Measurements from ENCODE around the gene TBXT. TPM values are rescaled to one million over a fixed set of nuclear protein-coding genes. Genes with fewer than 3 reads are reported as not detected.

TBXT gene
- total RNA-seq, 2 experiments from 2014 or later: not detected

GRCh38 chr6:166167258-166167731 is 356 bp downstream of the TBXT start:
- no peak overlapping the region for H3K4me3 Mint-ChIP-seq
- H3K9me3 Mint-ChIP-seq: no peaks in the 10 kb centered on the region
- intact Hi-C loops (cut with micrococcal nuclease): loop anchor here (10.0 kb wide), 1 partner anchor 218 kb away; the partner anchor contains the start of gene MPC1
- H3K27ac Mint-ChIP-seq: no peak overlapping the region
- CTCF ChIA-PET: interaction anchor here (0.7 to 1.0 kb wide), 2 partner anchors 61 to 329 kb away, joined by 4 read pairs; no protein-coding TSS in a partner anchor
- no peak for DNase-seq
- no peaks in the 10 kb centered on the region for H3K36me3 Mint-ChIP-seq (ENCODE audit: low read depth)
- peaks cover 9% of the 10 kb centered on the region for H3K4me1 Mint-ChIP-seq (ENCODE audit: low read depth)
- peaks cover 64% of the 10 kb centered on the region for H3K27me3 Mint-ChIP-seq (ENCODE audit: low read depth)

- H3K27me3 Mint-ChIP-seq (ENCODE audit: low read depth): peaks cover 66% of the 10 kb centered on the region
- DNase-seq: no peak
- H3K4me1 Mint-ChIP-seq (ENCODE audit: low read depth): peaks cover 9% of the 10 kb centered on the region
- H3K4me3 Mint-ChIP-seq: no peak overlapping the region
- CTCF ChIA-PET: interaction anchor here (0.7 to 1.0 kb wide), 2 partner anchors 60 to 328 kb away, joined by 4 read pairs; no protein-coding TSS in a partner anchor
- H3K9me3 Mint-ChIP-seq: no peaks in the 10 kb centered on the region
- intact Hi-C loops (cut with micrococcal nuclease): loop anchor here (10.0 kb wide), 1 partner anchor 218 kb away; the partner anchor contains the start of gene MPC1
- H3K36me3 Mint-ChIP-seq (ENCODE audit: low read depth): no peaks in the 10 kb centered on the region
- no peak overlapping the region for H3K27ac Mint-ChIP-seq
Measured at GRCh38 chr6:166166314-166167257, 1.1 kb downstream of the TBXT start.

GRCh38 chr6:166165558-166166313 is 1.9 kb downstream of the TBXT start:
- CTCF ChIA-PET: no interaction called here
- H3K4me1 Mint-ChIP-seq (ENCODE audit: low read depth): peaks cover 9% of the 10 kb centered on the region

GRCh38 chr6:166162599-166163342 is 4.9 kb downstream of the TBXT start:
- H3K36me3 Mint-ChIP-seq (ENCODE audit: low read depth): no peaks in the 10 kb centered on the region
- DNase-seq: peak; percentile 61
- H3K9me3 Mint-ChIP-seq: no peaks in the 10 kb centered on the region
- H3K27ac Mint-ChIP-seq: no peak overlapping the region
- H3K4me1 Mint-ChIP-seq (ENCODE audit: low read depth): peaks cover 3% of the 10 kb centered on the region
- CTCF ChIA-PET: interaction anchor here (0.7 kb wide), 1 partner anchor 57 kb away, joined by 3 read pairs; no protein-coding TSS in a partner anchor
- H3K27me3 Mint-ChIP-seq (ENCODE audit: low read depth): peaks cover 48% of the 10 kb centered on the region
- no peak overlapping the region for H3K4me3 Mint-ChIP-seq
- intact Hi-C loops (cut with micrococcal nuclease): loop anchor here (2.0 to 10.0 kb wide), 2 partner anchors 96 to 222 kb away; partner anchors contain the start of gene MPC1

More at GRCh38 chr6:166165558-166166313, 1.9 kb downstream of the TBXT start:
- no peaks in the 10 kb centered on the region for H3K9me3 Mint-ChIP-seq
- intact Hi-C loops (cut with micrococcal nuclease): loop anchor here (10.0 kb wide), 1 partner anchor 219 kb away; the partner anchor contains the start of gene MPC1
- no peak for DNase-seq
- no peak overlapping the region for H3K27ac Mint-ChIP-seq
- no peak overlapping the region for H3K4me3 Mint-ChIP-seq
- H3K27me3 Mint-ChIP-seq (ENCODE audit: low read depth): peaks cover 66% of the 10 kb centered on the region
- H3K36me3 Mint-ChIP-seq (ENCODE audit: low read depth): no peaks in the 10 kb centered on the region

- no peaks in the 10 kb centered on the region for H3K9me3 Mint-ChIP-seq
- intact Hi-C loops (cut with micrococcal nuclease): no loop called here
- H3K4me3 Mint-ChIP-seq: no peak overlapping the region
- CTCF ChIA-PET: interaction anchor here (0.6 kb wide), 1 partner anchor 60 kb away, joined by 4 read pairs; no protein-coding TSS in a partner anchor
- H3K27ac Mint-ChIP-seq: no peak overlapping the region
- H3K27me3 Mint-ChIP-seq (ENCODE audit: low read depth): peaks cover 11% of the 10 kb centered on the region
- no peak for DNase-seq
- H3K4me1 Mint-ChIP-seq (ENCODE audit: low read depth): peaks cover 2% of the 10 kb centered on the region
- H3K36me3 Mint-ChIP-seq (ENCODE audit: low read depth): no peaks in the 10 kb centered on the region
Measured at GRCh38 chr6:166157930-166158617, 9.6 kb downstream of the TBXT start.

- CTCF ChIA-PET: interaction anchor here (1.0 kb wide), 1 partner anchor 123 kb away, joined by 3 read pairs; no protein-coding TSS in a partner anchor
- Mint-ChIP-seq H3K27me3 (ENCODE audit: low read depth) (peaks cover 3% of the 10 kb centered on the region), H3K27ac (no peak overlapping the region), H3K36me3 (ENCODE audit: low read depth) (no peaks in the 10 kb centered on the region), H3K4me3 (no peak overlapping the region), H3K4me1 (ENCODE audit: low read depth) (no peaks in the 10 kb centered on the region), H3K9me3 (no peaks in the 10 kb centered on the region)
- intact Hi-C loops (cut with micrococcal nuclease): no loop called here
- no peak for DNase-seq
Measured at GRCh38 chr6:166156942-166157341, 10.7 kb downstream of the TBXT start.

GRCh38 chr6:166153966-166154365 is 13.7 kb downstream of the TBXT start:
- H3K36me3 Mint-ChIP-seq (ENCODE audit: low read depth): no peaks in the 10 kb centered on the region
- DNase-seq: no peak
- H3K4me3 Mint-ChIP-seq: no peak overlapping the region
- CTCF ChIA-PET: no interaction called here
- intact Hi-C loops (cut with micrococcal nuclease): no loop called here
- no peak overlapping the region for H3K27ac Mint-ChIP-seq
- peaks cover 4% of the 10 kb centered on the region for H3K27me3 Mint-ChIP-seq (ENCODE audit: low read depth)
- no peaks in the 10 kb centered on the region for H3K4me1 Mint-ChIP-seq (ENCODE audit: low read depth)
- H3K9me3 Mint-ChIP-seq: peaks cover 9% of the 10 kb centered on the region

GRCh38 chr6:166152660-166153059 is 15.0 kb downstream of the TBXT start:
- no peaks in the 10 kb centered on the region for H3K36me3 Mint-ChIP-seq (ENCODE audit: low read depth)
- no peak overlapping the region for H3K4me3 Mint-ChIP-seq
- no peaks in the 10 kb centered on the region for H3K4me1 Mint-ChIP-seq (ENCODE audit: low read depth)
- peaks cover 9% of the 10 kb centered on the region for H3K9me3 Mint-ChIP-seq
- CTCF ChIA-PET: no interaction called here
- DNase-seq: no peak
- H3K27ac Mint-ChIP-seq: no peak overlapping the region
- intact Hi-C loops (cut with micrococcal nuclease): no loop called here
- peaks cover 4% of the 10 kb centered on the region for H3K27me3 Mint-ChIP-seq (ENCODE audit: low read depth)

GRCh38 chr6:166151798-166152197 is 15.9 kb downstream of the TBXT start:
- Mint-ChIP-seq H3K27ac (no peak overlapping the region), H3K36me3 (ENCODE audit: low read depth) (no peaks in the 10 kb centered on the region), H3K4me3 (no peak overlapping the region), H3K9me3 (peaks cover 9% of the 10 kb centered on the region), H3K27me3 (ENCODE audit: low read depth) (peaks cover 4% of the 10 kb centered on the region), H3K4me1 (ENCODE audit: low read depth) (no peaks in the 10 kb centered on the region)
- CTCF ChIA-PET: no interaction called here
- no peak for DNase-seq
- intact Hi-C loops (cut with micrococcal nuclease): no loop called here

- Mint-ChIP-seq H3K36me3 (ENCODE audit: low read depth) (no peaks in the 10 kb centered on the region), H3K4me1 (ENCODE audit: low read depth) (no peaks in the 10 kb centered on the region), H3K27ac (no peak overlapping the region), H3K9me3 (peaks cover 2% of the 10 kb centered on the region), H3K4me3 (no peak overlapping the region), H3K27me3 (ENCODE audit: low read depth) (peaks cover 9% of the 10 kb centered on the region)
- no peak for DNase-seq
- CTCF ChIA-PET: no interaction called here
- intact Hi-C loops (cut with micrococcal nuclease): no loop called here
Measured at GRCh38 chr6:166145751-166146150, 21.9 kb downstream of the TBXT start.

- CTCF ChIA-PET: interaction anchor here (1.0 kb wide), 1 partner anchor 257 kb away, joined by 3 read pairs; no protein-coding TSS in a partner anchor
- Mint-ChIP-seq H3K4me3 (no peak overlapping the region), H3K9me3 (no peaks in the 10 kb centered on the region), H3K27me3 (ENCODE audit: low read depth) (peaks cover 5% of the 10 kb centered on the region), H3K4me1 (ENCODE audit: low read depth) (no peaks in the 10 kb centered on the region), H3K27ac (no peak overlapping the region), H3K36me3 (ENCODE audit: low read depth) (no peaks in the 10 kb centered on the region)
- intact Hi-C loops (cut with micrococcal nuclease): no loop called here
- DNase-seq: no peak
Measured at GRCh38 chr6:166143011-166143410, 24.6 kb downstream of the TBXT start.

Data from activated naive CD4-positive, alpha-beta T cell treated with anti-CD3 and anti-CD28 coated beads for 36 hours (primary cell).